BJ (cell line): ENCODE results near the gene NCAPD2. TPM values are rescaled to one million over a fixed set of nuclear protein-coding genes. Genes with fewer than 3 reads are reported as not detected.
A peak's percentile ranks its signal among the peaks of the same experiment; 100 is the strongest.

Experiments
- CTCF ChIA-PET: fragments of 350-600 bp; formaldehyde crosslinking; extraction: SDS; loops from one replicate; lab custom pipeline; 2021; ENCODE audit warnings: antibody characterized with exemption, inconsistent platforms; lab: Yijun Ruan, JAX
- POLR2A ChIA-PET: fragments of 300-600 bp; sonication (Branson Sonifier 250); formaldehyde crosslinking; extraction: SDS; loops from one replicate; lab custom pipeline; 2021; ENCODE audit warnings: antibody characterized with exemption; lab: Charles Lee
- DNase-seq: peaks from one replicate; pipeline ENCODE4 v3.0.0-alpha.2; 2011; ENCODE audit warnings: low read depth
- H3K27me3 ChIP-seq: 2 replicates; pipeline ENCODE4 v1.6.0; 2011; ENCODE audit warnings: low read length; ENCODE audit not compliant: control insufficient read depth, insufficient read depth
- H3K36me3 ChIP-seq: 2 replicates; pipeline ENCODE4 v1.5.1; 2011; ENCODE audit warnings: low read length; ENCODE audit not compliant: control insufficient read depth, insufficient read depth
- H3K4me3 ChIP-seq: 2 replicates; pipeline ENCODE4 v1.5.1; 2011; ENCODE audit warnings: low read depth, mild to moderate bottlenecking, control low read depth, low read length
- polyA minus RNA-seq: library from RNA; depleted of rRNA, polyadenylated mRNA; stranded (reverse); fragments of >200 nt; gene quantifications from 2 replicates; pipeline ENCODE4 v1.2.3, GENCODE V29; 2011; rRNA and poly(A)+ RNA removed
- polyA plus RNA-seq: library from polyadenylated mRNA; depleted of rRNA; stranded (reverse); fragments of >200 nt; gene quantifications from 2 replicates; pipeline ENCODE4 v1.2.3, GENCODE V29; 2011; rRNA removed
- TF ChIP-seq, protein P1 (sequence below): IDR thresholded peaks from 2 replicates; pipeline ENCODE4 v1.5.1; 2011; ENCODE audit warnings: low read depth, mild to moderate bottlenecking, control low read depth, inconsistent platforms, low read length, moderate library complexity; ENCODE audit not compliant: insufficient read depth

The NCAPD2 gene, protein sequence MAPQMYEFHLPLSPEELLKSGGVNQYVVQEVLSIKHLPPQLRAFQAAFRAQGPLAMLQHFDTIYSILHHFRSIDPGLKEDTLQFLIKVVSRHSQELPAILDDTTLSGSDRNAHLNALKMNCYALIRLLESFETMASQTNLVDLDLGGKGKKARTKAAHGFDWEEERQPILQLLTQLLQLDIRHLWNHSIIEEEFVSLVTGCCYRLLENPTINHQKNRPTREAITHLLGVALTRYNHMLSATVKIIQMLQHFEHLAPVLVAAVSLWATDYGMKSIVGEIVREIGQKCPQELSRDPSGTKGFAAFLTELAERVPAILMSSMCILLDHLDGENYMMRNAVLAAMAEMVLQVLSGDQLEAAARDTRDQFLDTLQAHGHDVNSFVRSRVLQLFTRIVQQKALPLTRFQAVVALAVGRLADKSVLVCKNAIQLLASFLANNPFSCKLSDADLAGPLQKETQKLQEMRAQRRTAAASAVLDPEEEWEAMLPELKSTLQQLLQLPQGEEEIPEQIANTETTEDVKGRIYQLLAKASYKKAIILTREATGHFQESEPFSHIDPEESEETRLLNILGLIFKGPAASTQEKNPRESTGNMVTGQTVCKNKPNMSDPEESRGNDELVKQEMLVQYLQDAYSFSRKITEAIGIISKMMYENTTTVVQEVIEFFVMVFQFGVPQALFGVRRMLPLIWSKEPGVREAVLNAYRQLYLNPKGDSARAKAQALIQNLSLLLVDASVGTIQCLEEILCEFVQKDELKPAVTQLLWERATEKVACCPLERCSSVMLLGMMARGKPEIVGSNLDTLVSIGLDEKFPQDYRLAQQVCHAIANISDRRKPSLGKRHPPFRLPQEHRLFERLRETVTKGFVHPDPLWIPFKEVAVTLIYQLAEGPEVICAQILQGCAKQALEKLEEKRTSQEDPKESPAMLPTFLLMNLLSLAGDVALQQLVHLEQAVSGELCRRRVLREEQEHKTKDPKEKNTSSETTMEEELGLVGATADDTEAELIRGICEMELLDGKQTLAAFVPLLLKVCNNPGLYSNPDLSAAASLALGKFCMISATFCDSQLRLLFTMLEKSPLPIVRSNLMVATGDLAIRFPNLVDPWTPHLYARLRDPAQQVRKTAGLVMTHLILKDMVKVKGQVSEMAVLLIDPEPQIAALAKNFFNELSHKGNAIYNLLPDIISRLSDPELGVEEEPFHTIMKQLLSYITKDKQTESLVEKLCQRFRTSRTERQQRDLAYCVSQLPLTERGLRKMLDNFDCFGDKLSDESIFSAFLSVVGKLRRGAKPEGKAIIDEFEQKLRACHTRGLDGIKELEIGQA (N-terminal part only)
- polyA plus RNA-seq (55.8 and 65.6 TPM in 2 replicates), polyA minus RNA-seq (42.8 and 48.1 TPM in 2 replicates)

DNA sequence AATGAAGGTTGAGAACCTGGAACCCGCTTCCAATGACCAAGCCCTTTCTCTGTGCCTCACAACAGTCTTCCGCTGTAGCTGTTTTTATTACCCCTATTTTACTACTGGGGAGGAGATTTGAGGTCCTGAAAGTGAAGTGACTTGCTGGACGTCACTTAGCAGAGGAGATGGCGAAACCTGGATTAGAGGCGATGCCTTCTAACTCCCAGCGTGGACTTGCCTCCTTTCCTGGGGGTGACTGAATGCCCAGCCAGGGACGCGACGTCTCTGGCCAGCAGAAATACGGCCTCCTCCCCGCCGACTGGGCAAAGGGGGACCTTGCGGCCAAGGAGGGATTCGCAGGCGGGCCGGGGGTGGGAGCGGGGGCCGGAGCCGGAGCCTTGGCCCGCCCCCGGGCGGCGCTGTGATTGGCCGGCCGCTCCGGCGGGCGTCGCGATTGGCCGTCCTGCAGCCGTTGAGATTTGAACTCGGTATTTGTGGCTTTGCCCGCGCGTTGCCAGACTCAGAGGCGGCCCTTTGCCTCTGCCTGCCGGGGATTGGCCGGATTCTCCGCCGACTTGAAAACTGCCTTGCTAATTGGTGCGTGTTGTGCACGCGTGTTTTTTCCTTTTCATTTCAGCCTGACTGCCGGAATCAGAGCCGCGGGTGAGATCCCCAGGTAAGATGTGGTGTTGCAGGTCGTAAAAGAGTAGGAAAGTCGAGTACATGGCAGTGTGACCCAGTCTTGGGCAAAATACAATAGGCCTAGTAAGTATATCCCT is at the start of gene NCAPD2:
Gene NCAPD2 (plus strand): TSS at position 606 of the 761 bp plus-strand sequence. CDS start 997 bp downstream, outside the sequence.
- H3K36me3 ChIP-seq, result no peaks in the 10 kb centered on the region; the same call in 1 of the 2 replicates

DNA sequence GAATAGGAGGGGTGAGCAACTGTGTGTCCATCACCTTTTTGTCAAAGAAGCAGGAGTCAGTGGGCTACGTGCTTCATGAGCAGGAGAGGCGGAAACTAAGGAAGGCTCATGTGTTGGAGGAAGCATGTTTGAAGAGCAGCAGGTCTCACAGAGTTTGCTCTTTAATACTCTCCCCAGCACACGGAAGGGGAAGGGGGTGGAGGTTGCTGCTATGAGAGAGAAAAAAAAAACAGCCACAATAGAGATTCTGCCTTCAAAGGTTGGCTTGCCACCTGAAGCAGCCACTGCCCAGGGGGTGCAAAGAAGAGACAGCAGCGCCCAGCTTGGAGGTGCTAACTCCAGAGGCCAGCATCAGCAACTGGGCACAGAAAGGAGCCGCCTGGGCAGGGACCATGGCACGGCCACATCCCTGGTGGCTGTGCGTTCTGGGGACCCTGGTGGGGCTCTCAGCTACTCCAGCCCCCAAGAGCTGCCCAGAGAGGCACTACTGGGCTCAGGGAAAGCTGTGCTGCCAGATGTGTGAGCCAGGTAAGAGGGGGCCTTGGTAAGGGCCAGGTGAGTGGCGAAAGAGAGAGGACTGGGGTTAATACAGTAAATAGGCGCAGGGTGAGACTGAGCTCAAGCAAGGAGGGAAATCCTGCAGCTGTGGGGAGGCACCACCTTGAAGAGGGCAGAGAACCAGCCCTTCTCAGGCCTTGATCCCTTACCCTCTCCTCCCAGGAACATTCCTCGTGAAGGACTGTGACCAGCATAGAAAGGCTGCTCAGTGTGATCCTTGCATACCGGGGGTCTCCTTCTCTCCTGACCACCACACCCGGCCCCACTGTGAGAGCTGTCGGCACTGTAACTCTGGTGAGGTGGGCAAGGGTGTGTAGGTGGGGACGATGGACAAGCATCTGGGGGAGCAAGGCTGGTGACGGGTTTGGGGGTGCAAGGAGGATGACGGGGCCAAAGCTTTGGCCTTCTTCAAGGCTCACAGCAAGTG is 48.9 kb upstream of the NCAPD2 start, which contains the start of gene CD27:
Gene CD27 (plus strand): TSS at position 252 of the 985 bp plus-strand sequence. CDS start 141 bp downstream, at position 393.
- POLR2A ChIA-PET, result no interaction called here
- CTCF ChIA-PET, result interaction anchor here (1.1 to 1.2 kb wide), 2 partner anchors 10 to 20 kb away, joined by 3 to 5 read pairs; no protein-coding TSS in a partner anchor
- no peaks in the 10 kb centered on the region for H3K27me3 ChIP-seq
- no peak within 1 kb of the TSS for H3K4me3 ChIP-seq
- TF ChIP-seq, protein P1, sequence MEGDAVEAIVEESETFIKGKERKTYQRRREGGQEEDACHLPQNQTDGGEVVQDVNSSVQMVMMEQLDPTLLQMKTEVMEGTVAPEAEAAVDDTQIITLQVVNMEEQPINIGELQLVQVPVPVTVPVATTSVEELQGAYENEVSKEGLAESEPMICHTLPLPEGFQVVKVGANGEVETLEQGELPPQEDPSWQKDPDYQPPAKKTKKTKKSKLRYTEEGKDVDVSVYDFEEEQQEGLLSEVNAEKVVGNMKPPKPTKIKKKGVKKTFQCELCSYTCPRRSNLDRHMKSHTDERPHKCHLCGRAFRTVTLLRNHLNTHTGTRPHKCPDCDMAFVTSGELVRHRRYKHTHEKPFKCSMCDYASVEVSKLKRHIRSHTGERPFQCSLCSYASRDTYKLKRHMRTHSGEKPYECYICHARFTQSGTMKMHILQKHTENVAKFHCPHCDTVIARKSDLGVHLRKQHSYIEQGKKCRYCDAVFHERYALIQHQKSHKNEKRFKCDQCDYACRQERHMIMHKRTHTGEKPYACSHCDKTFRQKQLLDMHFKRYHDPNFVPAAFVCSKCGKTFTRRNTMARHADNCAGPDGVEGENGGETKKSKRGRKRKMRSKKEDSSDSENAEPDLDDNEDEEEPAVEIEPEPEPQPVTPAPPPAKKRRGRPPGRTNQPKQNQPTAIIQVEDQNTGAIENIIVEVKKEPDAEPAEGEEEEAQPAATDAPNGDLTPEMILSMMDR, result no peak
- peaks cover 7% of the 10 kb centered on the region; the same call in 1 of the 2 replicates for H3K36me3 ChIP-seq
- DNase-seq, result no peak

More for the DNA sequence above, at the start of gene NCAPD2:
- ChIA-PET CTCF (interaction anchor here (1.0 to 1.6 kb wide), 3 partner anchors 23 to 44 kb away, joined by 3 to 5 read pairs (median 4); partner anchors contain the start of gene VAMP1), POLR2A (interaction anchor here (0.6 to 0.8 kb wide), 2 partner anchors 38 to 41 kb away, joined by 3 to 6 read pairs; partner anchors contain the start of gene GAPDH)
- TF ChIP-seq, protein P1, result peak; percentile 33
- Histone ChIP-seq H3K4me3 (peak within 1 kb of the TSS; percentile 64), H3K27me3 (no peaks in the 10 kb centered on the region)
- DNase-seq, result peak; percentile 80

DNA sequence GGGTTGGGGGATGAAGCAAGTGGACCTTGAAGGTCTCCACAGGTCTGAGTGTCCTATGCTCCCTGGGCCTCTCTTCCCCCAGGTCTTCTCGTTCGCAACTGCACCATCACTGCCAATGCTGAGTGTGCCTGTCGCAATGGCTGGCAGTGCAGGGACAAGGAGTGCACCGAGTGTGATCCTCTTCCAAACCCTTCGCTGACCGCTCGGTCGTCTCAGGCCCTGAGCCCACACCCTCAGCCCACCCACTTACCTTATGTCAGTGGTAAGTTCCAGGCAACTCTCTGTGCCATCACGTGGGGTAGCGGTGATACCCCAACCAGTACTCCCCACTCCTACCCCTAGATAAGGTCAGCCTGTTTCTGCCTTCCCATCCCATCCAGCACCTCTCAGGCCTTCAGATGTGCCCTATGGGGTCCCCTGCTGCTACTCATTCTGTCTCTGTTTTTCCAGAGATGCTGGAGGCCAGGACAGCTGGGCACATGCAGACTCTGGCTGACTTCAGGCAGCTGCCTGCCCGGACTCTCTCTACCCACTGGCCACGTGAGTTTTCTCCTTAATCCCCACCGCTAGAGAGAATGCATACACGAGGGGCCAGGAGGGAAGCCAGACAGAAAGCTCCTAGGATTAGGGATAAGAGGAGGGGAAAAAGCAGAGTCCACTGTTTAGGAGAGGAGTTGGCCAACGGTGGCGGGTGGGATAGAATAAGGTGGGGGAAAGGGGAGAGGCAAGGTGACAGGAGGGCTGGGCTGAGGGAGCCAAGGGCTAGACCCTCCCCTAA is 43.6 kb upstream of the NCAPD2 start:
- ChIA-PET CTCF (interaction anchor here (1.1 to 3.0 kb wide), 3 partner anchors 15 to 127 kb away, joined by 3 to 27 read pairs (median 3); no protein-coding TSS in a partner anchor), POLR2A (interaction anchor here (0.5 kb wide), 1 partner anchor 84 kb away, joined by 7 read pairs; the partner anchor contains the start of gene GAPDH)

More for the DNA sequence above, 43.6 kb upstream of the NCAPD2 start:
- peak overlapping the region; percentile 44 for H3K4me3 ChIP-seq
- H3K36me3 ChIP-seq, result peaks cover 6% of the 10 kb centered on the region
- DNase-seq, result no peak
- TF ChIP-seq, protein P1, result no peak
- H3K27me3 ChIP-seq, result no peaks in the 10 kb centered on the region
